Articular chondrocyte of knee joint (primary cell): ENCODE results near the gene LIG4. TPM values are rescaled to one million over a fixed set of nuclear protein-coding genes. Genes with fewer than 3 reads are reported as not detected.

Source experiments
- total RNA-seq: library from RNA; depleted of rRNA; stranded (reverse); fragments of >200 nt; gene quantifications from 2 replicates; pipeline ENCODE4 v1.2.3, GENCODE V29; 2012

Gene LIG4
- 8.5 and 9.8 TPM in 2 replicates for total RNA-seq

DNA sequence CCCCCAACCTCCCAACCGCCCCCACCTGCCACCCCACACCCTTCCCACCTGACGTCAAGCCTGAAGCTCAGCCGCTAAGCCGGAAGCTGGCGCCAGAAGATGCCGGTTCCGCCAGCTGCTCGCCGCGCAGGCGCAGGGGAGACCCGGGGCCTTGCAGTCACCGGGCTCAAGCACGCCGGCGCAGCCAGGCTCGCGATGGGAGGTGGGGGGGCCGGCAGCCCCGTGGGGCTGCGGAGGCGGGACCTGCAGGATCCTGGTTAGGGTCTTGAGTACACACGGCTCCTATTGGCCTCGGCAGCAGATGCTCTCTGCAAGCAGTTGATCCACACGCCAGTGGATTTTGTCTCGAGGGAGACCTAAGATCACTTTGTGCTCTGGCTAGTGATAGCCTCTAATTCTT lies at the start of gene LIG4:
Gene LIG4, minus strand, starts transcription at position 101 of the 400 bp plus-strand sequence. CDS start 4,268 bp downstream, outside the sequence.

DNA sequence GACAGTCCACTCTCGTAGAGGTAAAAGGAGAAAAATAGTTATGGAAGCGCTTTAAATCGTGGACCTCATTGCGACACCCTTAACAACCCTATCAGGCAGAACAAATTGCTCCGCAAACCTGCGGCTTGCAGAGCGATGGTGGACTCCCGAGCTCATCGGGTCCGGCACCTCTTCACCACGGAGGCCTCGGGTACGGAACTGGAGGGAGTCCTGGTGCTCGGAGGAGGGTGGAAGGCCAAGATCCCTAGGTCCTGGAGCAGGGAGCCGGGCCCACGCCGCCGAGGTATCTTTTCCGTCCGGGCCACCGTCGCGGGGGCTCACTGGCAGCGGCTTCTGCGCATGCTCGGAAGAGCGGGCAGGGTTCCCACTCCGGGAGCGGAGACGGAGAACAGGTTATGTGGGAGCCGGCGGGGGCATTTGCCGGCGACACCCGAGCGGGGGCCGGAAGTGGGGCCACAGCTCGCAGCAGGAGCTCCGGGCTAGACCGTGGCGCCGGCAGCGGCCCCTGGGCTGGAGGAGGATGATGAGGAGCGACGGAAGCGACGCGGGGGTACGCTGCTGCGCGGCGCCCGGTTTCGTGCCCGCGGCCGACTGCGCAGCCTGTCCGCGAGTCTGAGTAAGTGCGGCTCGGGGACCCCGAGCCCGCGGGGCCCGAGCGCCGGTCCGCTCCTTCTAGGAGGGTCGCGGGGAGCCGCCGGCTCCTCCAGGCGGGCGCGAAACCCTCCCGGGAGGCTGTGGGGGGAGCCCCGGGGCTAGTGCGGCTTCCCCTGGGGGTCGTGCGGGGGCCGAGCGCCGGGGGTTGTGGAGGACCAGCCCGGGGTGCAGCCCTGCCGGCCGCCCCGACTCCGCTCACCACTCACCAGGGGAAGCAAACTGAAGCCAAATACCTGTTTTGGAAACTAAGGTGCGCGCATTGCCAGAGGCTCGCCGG lies 3.0 kb upstream of the LIG4 start, which contains the start of gene ABHD13:
Gene ABHD13, plus strand, starts transcription at position 349 of the 931 bp plus-strand sequence. CDS start 10,827 bp downstream, outside the sequence.

Other genes with a start within 250 kb of the LIG4 start
- 12.3 and 14.1 TPM in 2 replicates for gene ABHD13, start 2.9 kb upstream of the LIG4 start, total RNA-seq
- gene TNFSF13B, start 54.2 kb upstream of the LIG4 start, total RNA-seq = 6.9 and 7.8 TPM in 2 replicates